ENCODE measurements around the gene SNAI3.

The SNAI3 gene

GRCh38 chr16:88665148-88665547 is 21.2 kb downstream of the SNAI3 start:
- DNase-seq, result no peak

GRCh38 chr16:88662843-88663606 is 23.3 kb downstream of the SNAI3 start, which contains the start of gene MVD:
Gene MVD (minus strand): TSS chr16:88663091. CDS start chr16:88663080, 11 bp downstream.
- peak; percentile 95 to 96 for DNase-seq

DNA sequence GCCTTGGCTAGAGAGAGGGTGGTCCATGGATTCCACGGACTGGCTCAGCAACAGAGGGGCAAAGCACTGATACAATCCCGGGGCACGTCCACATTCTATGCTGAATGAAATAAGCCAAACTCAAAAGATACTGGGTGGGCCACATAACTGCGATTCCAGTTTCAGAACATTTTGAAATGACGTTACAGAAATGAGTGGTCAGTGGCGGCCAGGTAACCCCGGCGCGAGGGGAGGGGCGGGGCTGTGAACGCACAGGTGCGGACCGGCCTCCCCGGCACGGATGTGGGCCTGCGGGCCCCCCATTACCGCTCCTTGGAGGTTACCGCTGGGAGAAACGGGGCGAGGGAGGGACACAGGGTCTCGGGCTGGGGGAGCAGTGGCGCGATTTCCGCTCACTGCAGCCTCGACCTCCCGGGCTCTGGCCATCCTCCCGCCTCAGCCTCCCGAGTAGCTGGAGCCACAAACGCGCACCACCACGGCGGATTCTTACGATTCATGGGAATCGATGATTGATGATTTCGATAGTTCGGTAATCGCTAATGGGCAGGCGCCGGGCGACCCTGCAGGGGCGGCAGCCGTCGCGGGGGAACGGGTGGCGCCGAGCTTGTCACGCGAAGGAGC is 24.0 kb downstream of the SNAI3 start:
- peak; percentile 47 to 54 for DNase-seq

- DNase-seq, result no peak
These were observed 24.8 kb downstream of the SNAI3 start for GRCh38 chr16:88661468-88661867.

- no peak for DNase-seq
These were observed 27.1 kb downstream of the SNAI3 start for GRCh38 chr16:88659160-88659559.

DNA sequence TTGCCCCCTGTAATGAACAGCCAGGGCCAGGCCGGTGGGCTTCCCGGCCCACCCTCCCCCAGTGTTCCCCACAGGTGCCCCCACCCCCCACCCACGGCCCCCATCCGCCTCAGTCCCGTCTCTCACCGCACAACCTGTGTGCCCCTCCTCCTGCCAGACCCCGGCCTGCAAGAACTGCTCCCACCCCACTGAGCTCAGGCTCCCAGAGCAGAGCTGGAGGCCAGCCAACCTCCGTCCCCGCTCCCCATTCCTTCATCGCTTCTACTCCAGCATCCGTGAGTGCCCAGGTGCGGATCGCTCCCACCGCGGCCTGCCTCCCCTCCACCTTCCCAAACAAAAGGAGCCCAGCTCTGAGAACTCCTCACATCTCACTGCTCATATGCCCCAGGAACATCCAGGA is 27.6 kb downstream of the SNAI3 start:
- no peak for DNase-seq

- DNase-seq, result no peak
These were observed 28.9 kb downstream of the SNAI3 start for GRCh38 chr16:88657371-88657770.

- DNase-seq, result no peak
These were observed 29.9 kb downstream of the SNAI3 start for GRCh38 chr16:88656291-88656980.

DNA sequence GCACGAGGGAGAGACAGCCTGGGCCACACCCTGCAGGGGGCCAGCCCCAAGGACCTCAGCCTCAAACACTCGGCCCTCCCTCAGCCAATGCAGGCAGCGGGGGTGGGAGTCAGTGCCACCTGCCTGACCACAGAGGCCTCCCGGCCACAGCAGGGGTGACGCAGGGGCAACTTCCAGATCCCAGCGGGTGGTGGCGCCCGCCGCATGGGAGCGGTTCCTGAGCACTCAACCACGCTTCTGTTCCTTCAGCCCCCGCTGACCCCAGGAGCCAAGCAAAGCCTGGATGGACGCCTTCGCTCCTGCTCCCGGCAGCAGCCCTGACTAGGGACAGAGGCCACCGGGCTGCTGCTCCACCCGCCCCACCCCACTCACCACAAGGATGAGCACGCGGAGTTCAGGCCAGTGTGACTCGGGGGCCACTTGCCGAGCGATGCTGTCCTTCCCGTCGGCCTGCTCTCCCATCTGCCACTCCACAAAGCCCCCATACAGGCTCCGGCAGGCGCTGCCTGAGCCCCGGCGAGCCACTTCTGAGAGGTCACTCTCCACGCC is 30.5 kb downstream of the SNAI3 start:
- DNase-seq, result no peak

- no peak for DNase-seq
These were observed 31.1 kb downstream of the SNAI3 start for GRCh38 chr16:88655053-88655732.

GRCh38 chr16:88654363-88655052 is 31.8 kb downstream of the SNAI3 start:
- no peak for DNase-seq

GRCh38 chr16:88653596-88654362 is 32.5 kb downstream of the SNAI3 start:
- no peak for DNase-seq

GRCh38 chr16:88653101-88653500 is 33.2 kb downstream of the SNAI3 start:
- no peak for DNase-seq

- no peak for DNase-seq
These were observed 33.6 kb downstream of the SNAI3 start for GRCh38 chr16:88652762-88653063.

DNA sequence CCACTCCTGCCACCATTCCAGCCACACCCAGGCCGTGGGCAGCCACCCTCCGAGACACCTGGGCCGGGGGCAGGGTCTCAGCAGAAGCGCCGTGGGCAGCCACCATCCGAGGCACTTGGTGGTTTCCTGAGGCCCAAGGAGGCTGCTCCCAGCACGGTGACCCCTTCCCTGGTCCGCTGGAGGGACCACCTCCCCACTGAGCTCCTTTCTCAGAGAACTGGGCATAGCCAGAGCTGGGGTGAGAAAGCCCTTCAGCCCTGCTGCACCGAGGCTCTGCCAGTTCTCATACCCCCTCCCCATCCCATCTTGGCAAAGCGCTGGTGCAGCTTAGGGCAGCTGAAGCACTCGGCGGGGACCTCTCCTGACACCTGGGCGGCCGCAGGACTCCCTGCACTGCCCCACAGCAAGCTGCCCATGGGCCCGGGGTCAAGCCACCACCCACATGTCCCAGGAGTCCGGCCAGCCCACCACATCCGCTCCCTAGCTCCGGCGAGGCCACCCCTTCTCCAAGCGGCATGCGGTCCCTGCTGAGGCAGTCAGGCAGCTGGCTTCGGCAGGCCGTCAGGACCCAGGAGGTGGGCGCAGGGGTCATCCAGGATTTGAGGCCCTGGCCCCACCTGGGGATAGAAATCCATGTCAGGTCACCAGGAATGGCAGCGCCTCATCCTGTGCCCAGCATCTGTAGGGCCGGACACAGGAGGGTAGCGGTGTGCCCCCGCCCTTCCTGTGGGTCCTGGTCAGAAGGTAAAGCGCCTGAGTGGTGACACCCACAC is 34.1 kb downstream of the SNAI3 start:
- DNase-seq, result no peak

- peak; percentile 84 to 85 for DNase-seq
These were observed 34.9 kb downstream of the SNAI3 start for GRCh38 chr16:88651276-88651988.

- DNase-seq, result peak; percentile 91 to 93
These were observed 35.5 kb downstream of the SNAI3 start, which contains the start of gene CYBA for GRCh38 chr16:88650749-88651275. Gene CYBA (minus strand): TSS chr16:88651053. CDS start chr16:88651013, 40 bp downstream.

DNA sequence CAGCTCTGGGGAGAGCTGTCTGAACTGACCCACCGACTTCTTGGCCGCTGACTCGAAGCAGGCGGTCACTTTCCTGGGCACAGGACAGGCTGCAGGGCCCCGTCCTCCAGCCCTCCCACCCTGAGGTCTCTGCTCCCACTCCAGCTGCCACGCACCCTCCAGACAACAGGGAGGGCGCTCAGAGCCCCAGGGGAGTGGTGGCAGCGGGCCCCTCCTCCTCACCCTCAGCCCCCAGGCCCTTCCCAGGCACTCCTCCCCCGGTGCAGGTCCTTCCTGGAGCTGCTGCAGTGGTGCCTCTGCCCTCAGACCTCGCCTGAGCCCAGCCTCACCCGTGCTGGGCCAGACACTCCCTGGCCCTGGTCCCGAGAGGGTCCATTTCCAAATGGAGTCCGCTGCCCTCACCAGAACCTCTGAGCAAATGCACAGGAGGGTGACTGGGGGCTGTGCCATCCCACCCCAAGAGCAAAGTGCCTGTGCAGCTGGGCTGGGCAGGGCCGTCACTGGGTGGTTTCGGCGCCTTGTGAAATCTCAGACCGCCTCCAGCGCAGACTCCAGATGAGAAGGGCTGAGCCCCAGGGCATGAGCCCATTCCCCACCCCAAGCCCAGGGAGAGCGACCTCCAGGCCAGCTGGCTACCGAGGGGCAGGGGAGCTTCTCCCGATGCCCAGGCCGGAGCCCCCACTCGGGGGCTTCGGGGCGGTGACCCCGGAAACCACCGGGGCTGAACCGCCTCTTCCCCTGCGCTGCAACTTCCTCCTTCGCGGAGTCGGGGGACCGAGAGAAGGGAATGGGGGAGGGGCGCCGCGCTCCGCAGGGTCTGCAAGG is 36.2 kb downstream of the SNAI3 start:
- peak; percentile 56 to 69 for DNase-seq

Data from activated T-cell treated with anti-CD3 and anti-CD28 coated beads, Interleukin-2, amount 50 U/mL, for 48 hours (primary cell).